ENCODE measurements around the gene PUDP. TPM values are rescaled to one million over a fixed set of nuclear protein-coding genes. Genes with fewer than 3 reads are reported as not detected.

Gene PUDP
- total RNA-seq, 1 experiment from 2014 or later = 20.3 TPM

- H3K4me1 ChIP-seq (ENCODE audit: control insufficient read depth in 1 of 2, insufficient read depth in 2 of 2, low read length in 2 of 2) = peaks cover 0 to 5% of the 10 kb centered on the region in 2 experiments; a peak in 1 of 4 replicates
- no peak overlapping the region for H3K4me2 ChIP-seq (ENCODE audit: low read length)
- H3K4me3 ChIP-seq (replicated peaks in 1 of 2; ENCODE audit: low read depth in 1 of 2, low read length in 2 of 2) = no peak overlapping the region
- H3K36me3 ChIP-seq (ENCODE audit: control insufficient read depth in 1 of 2, insufficient read depth in 2 of 2, low read length in 2 of 2) = no peaks in the 10 kb centered on the region
- no peak for DNase-seq (ENCODE audit: low read depth, low spot score)
- no peaks in the 10 kb centered on the region for H3K9me3 ChIP-seq (ENCODE audit: control insufficient read depth in 1 of 2, insufficient read depth in 1 of 2, low read depth in 1 of 2, low read length in 2 of 2)
- H3K9ac ChIP-seq (ENCODE audit: low read length) = no peak overlapping the region
- no peak overlapping the region for H3K27ac ChIP-seq (ENCODE audit: low read depth, low read length)
- intact Hi-C loops (cut with micrococcal nuclease) = no loop called here
- ChIA-PET RAD21 (ENCODE audit: low non-redundant PET in 1 of 2, low total read pairs in 2 of 2, uncharacterized antibody in 2 of 2, unreplicated experiment in 2 of 2) (no interaction called here), POLR2A (no interaction called here), CTCF (no interaction called here)
- H3K9me2 ChIP-seq (ENCODE audit: insufficient read depth) = no peaks in the 10 kb centered on the region
- no peaks in the 10 kb centered on the region for H3K27me3 ChIP-seq (ENCODE audit: insufficient read depth, low read length)
- TF ChIP-seq REST (IDR thresholded peaks at IDR 0.05; ENCODE audit: low read depth) = no peak
- no peak for TF ChIP-seq ZFX (IDR thresholded peaks at IDR 0.05)
- no peak for TF ChIP-seq ZNF274 (IDR thresholded peaks at IDR 0.05; ENCODE audit: low read depth, low read length)
- TF ChIP-seq ELF1 (IDR thresholded peaks at IDR 0.05; ENCODE audit: borderline replicate concordance, low read depth) = no peak
- TF ChIP-seq CTCF (IDR thresholded peaks at IDR 0.05 in 2 of 3, conservative IDR thresholded peaks at IDR 0.05 in 1 of 3; ENCODE audit: borderline replicate concordance in 1 of 3, insufficient read depth in 1 of 3, low read depth in 2 of 3, low read length in 2 of 3) = no peak
- no peak for TF ChIP-seq EZH2 (IDR thresholded peaks at IDR 0.05)
- no peak for TF ChIP-seq RAD21 (IDR thresholded peaks at IDR 0.05; ENCODE audit: low read depth)
- no peak for TF ChIP-seq SIN3A (IDR thresholded peaks at IDR 0.05; ENCODE audit: low read depth)
- no peak for TF ChIP-seq ATF3 (IDR thresholded peaks at IDR 0.05)
- TF ChIP-seq ZBTB33 (IDR thresholded peaks at IDR 0.05; ENCODE audit: extremely low read depth, insufficient replicate concordance, low read length) = no peak
- TF ChIP-seq POLR2AphosphoS5 (IDR thresholded peaks at IDR 0.05; ENCODE audit: low read depth, low read length) = no peak
- no peak for TF ChIP-seq CEBPB (IDR thresholded peaks at IDR 0.05; ENCODE audit: low read depth)
- no peak for TF ChIP-seq SP1 (IDR thresholded peaks at IDR 0.05; ENCODE audit: low read depth)
- TF ChIP-seq EZH2phosphoT487 (IDR thresholded peaks at IDR 0.05; ENCODE audit: borderline replicate concordance) = no peak
- TF ChIP-seq POLR2A (IDR thresholded peaks at IDR 0.05; ENCODE audit: borderline replicate concordance, extremely low read depth, insufficient read depth, insufficient read length) = no peak
- peaks cover 4% of the 10 kb centered on the region; the same call in 1 of the 2 replicates for H3K79me2 ChIP-seq (ENCODE audit: insufficient read depth, low read length)
- no TSS peak for BruUV-seq (replicated peaks)
- no peak for ATAC-seq
- no peaks in the 10 kb centered on the region for H4K20me1 ChIP-seq (ENCODE audit: insufficient read depth)
- no peak overlapping the region for H2AFZ ChIP-seq (ENCODE audit: low read depth, low read length, poor library complexity, severe bottlenecking)
Observed at GRCh38 chrX:7112071-7112470, 35.9 kb downstream of the PUDP start.

Data from HCT116 (cell line).